Measurements from ENCODE around the gene CHCHD3.

The CHCHD3 gene

GRCh38 chr7:132866551-132866950 lies 215.3 kb downstream of the CHCHD3 start:
- no peak overlapping the region for H3K4me3 ChIP-seq (ENCODE audit: low read depth, low read length)
- TF ChIP-seq, protein P1, sequence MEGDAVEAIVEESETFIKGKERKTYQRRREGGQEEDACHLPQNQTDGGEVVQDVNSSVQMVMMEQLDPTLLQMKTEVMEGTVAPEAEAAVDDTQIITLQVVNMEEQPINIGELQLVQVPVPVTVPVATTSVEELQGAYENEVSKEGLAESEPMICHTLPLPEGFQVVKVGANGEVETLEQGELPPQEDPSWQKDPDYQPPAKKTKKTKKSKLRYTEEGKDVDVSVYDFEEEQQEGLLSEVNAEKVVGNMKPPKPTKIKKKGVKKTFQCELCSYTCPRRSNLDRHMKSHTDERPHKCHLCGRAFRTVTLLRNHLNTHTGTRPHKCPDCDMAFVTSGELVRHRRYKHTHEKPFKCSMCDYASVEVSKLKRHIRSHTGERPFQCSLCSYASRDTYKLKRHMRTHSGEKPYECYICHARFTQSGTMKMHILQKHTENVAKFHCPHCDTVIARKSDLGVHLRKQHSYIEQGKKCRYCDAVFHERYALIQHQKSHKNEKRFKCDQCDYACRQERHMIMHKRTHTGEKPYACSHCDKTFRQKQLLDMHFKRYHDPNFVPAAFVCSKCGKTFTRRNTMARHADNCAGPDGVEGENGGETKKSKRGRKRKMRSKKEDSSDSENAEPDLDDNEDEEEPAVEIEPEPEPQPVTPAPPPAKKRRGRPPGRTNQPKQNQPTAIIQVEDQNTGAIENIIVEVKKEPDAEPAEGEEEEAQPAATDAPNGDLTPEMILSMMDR (conservative IDR thresholded peaks at IDR 0.05; ENCODE audit: low read depth, low read length): no peak
- no peak for DNase-seq (ENCODE audit: low read depth)

GRCh38 chr7:132866144-132866531 lies 215.8 kb downstream of the CHCHD3 start:
- peak; percentile 36 for DNase-seq (ENCODE audit: low read depth)
- H3K4me3 ChIP-seq (ENCODE audit: low read depth, low read length): no peak overlapping the region
- TF ChIP-seq, protein P1 (conservative IDR thresholded peaks at IDR 0.05; ENCODE audit: low read depth, low read length): no peak

GRCh38 chr7:132865366-132866143 lies 216.3 kb downstream of the CHCHD3 start:
- TF ChIP-seq, protein P1 (conservative IDR thresholded peaks at IDR 0.05; ENCODE audit: low read depth, low read length): no peak
- peak; percentile 64 for DNase-seq (ENCODE audit: low read depth)
- H3K4me3 ChIP-seq (ENCODE audit: low read depth, low read length): no peak overlapping the region

- TF ChIP-seq, protein P1 (conservative IDR thresholded peaks at IDR 0.05; ENCODE audit: low read depth, low read length): no peak
- DNase-seq (ENCODE audit: low read depth): peak; percentile 13
- no peak overlapping the region for H3K4me3 ChIP-seq (ENCODE audit: low read depth, low read length)
Observed at GRCh38 chr7:132861940-132862554, 219.8 kb downstream of the CHCHD3 start.

DNA sequence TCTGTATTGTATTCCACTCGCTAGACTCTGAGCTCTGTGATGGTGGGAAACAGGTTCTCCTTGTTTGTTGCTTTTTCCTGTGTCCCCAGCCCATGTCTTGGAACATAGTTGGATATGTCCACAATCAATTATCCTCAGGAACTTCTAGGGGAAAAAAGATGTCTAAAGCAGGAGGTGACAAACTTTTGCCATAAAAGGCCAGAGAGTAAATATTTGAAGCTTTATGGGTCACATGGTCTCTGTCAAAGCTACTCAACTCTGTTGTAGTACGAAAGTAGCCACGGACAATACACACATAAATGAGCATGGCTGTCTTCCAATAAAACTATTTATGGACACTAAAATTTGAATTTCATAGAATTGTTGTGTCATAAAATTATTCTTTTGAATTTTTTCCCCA lies 220.5 kb downstream of the CHCHD3 start:
- TF ChIP-seq, protein P1 (conservative IDR thresholded peaks at IDR 0.05; ENCODE audit: low read depth, low read length): no peak
- H3K4me3 ChIP-seq (ENCODE audit: low read depth, low read length): no peak overlapping the region
- DNase-seq (ENCODE audit: low read depth): no peak

DNA sequence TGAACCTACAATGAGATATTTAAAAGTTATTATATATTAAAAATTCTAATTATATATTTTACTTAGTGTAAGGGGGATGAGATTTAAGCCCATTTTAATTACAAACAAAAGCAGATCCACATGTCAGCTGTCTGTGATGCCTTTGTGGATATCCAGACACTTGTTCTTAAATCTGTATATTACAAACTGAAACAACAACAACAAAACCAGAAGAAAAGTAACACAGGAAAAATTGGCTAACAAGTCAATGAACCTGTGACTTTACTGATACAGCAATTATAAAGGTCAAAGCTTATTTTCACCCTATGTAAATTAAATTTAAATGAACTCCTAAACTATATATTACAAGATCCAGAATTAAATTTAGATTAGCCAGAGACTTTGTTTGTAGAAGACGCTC lies 222.7 kb downstream of the CHCHD3 start:
- H3K4me3 ChIP-seq (ENCODE audit: low read depth, low read length): no peak overlapping the region
- no peak for DNase-seq (ENCODE audit: low read depth)
- TF ChIP-seq, protein P1 (conservative IDR thresholded peaks at IDR 0.05; ENCODE audit: low read depth, low read length): no peak

GRCh38 chr7:132858760-132859159 lies 223.1 kb downstream of the CHCHD3 start:
- no peak for DNase-seq (ENCODE audit: low read depth)
- H3K4me3 ChIP-seq (ENCODE audit: low read depth, low read length): no peak overlapping the region
- TF ChIP-seq, protein P1 (conservative IDR thresholded peaks at IDR 0.05; ENCODE audit: low read depth, low read length): no peak
